Stomach (tissue), 9 donors: Measurements from ENCODE around the gene SCUBE3. TPM values are rescaled to one million over a fixed set of nuclear protein-coding genes. Genes with fewer than 3 reads are reported as not detected.

Experiments
- DNase-seq, 2 donors: peaks; one replicate each; pipeline versions ENCODE4 v3.0.0 to v3.0.0-alpha.2; 2013 to 2019
- H3K27ac ChIP-seq, 5 donors: fragments of 200-600 bp in 4 of 5; sonication (generic) in 4 of 5; one replicate each; pipeline ENCODE4 v1.5.1; 2013 to 2019; ENCODE audit warnings: mild to moderate bottlenecking in 1 of 5, moderate library complexity in 1 of 5
- H3K27me3 ChIP-seq, 3 donors: fragments of 200-600 bp; sonication (generic); one replicate each; pipeline ENCODE4 v1.5.1; 2017 to 2019; ENCODE audit warnings: mixed run types in 1 of 3
- H3K36me3 ChIP-seq, 4 donors: fragments of 200-600 bp; sonication (generic); 1 replicate in 3 of 4; 2 replicates in 1 of 4; pipeline ENCODE4 v1.5.1; 2016 to 2019
- H3K4me1 ChIP-seq, 4 donors: fragments of 200-600 bp; sonication (generic); one replicate each; pipeline ENCODE4 v1.5.1; 2016 to 2019
- H3K4me3 ChIP-seq, 4 donors: fragments of 200-600 bp; sonication (generic) in 3 of 4; one replicate each; pipeline ENCODE4 v1.5.1; 2016 to 2019; ENCODE audit warnings: mild to moderate bottlenecking in 1 of 4
- H3K9me3 ChIP-seq, 4 donors: fragments of 200-600 bp; sonication (generic); one replicate each; pipeline ENCODE4 v1.5.1; 2016 to 2019
- EP300 ChIP-seq: sonication (generic); formaldehyde crosslinking; IDR thresholded peaks from one replicate; pipeline ENCODE4 v1.6.1; 2017; ENCODE audit warnings: antibody characterized with exemption
- POLR2A ChIP-seq, 4 donors: fragments of 450-650 bp; IDR thresholded peaks; one replicate each; pipeline ENCODE4 v1.6.1; 2016; ENCODE audit warnings: antibody characterized with exemption in 4 of 4, control low read depth in 2 of 4, mild to moderate bottlenecking in 1 of 4, moderate library complexity in 1 of 4
- POLR2AphosphoS5 ChIP-seq, 3 donors: sonication (generic); formaldehyde crosslinking; IDR thresholded peaks; one replicate each; pipeline ENCODE4 v1.6.1; 2016; ENCODE audit warnings: antibody characterized with exemption in 3 of 3
- WGBS, 5 donors: extraction: QIAGEN DNeasy Blood & Tissue Kit in 3 of 5; methylation state at CpG; one replicate each; pipeline versions ENCODE4 v1.1.5 to v1.1.7; 2013 to 2018; 5-methylcytosine and 5-hydroxymethylcytosine counted together
- intact Hi-C: fragments of 100-400 bp; cut with DNase I; formaldehyde crosslinking; loops from one replicate; pipeline ENCODE4 v1.15.1; 2023; ENCODE audit warnings: low total_unique reads
- polyA plus RNA-seq, 3 donors: library from polyadenylated mRNA; stranded (reverse); fragments of 200-250 nt; gene quantifications; one replicate each; pipeline ENCODE4 v1.2.3, GENCODE V29; 2013
- total RNA-seq, 5 donors: library from RNA; depleted of rRNA; stranded (reverse); fragments of >200 nt; gene quantifications; one replicate each; pipeline versions ENCODE4 v1.1.0 to v1.2.3, GENCODE V29; 2014 to 2016
- TF ChIP-seq, protein P1 (sequence below), 7 experiments: fragments of 450-650 bp in 4 of 7; fragments of 200-600 bp in 3 of 7; sonication (generic) in 3 of 7; IDR thresholded peaks; one replicate each; pipeline ENCODE4 v1.5.1; 2016 to 2019; ENCODE audit warnings: antibody characterized with exemption in 7 of 7, control low read depth in 2 of 7, mild to moderate bottlenecking in 1 of 7
- donor health status: healthy with polysubstance abuse.
- donor health status: Bipolar disorder and iron deficiency.
- donor health status: healthy.

Gene SCUBE3
- total and polyA plus RNA-seq, 8 donors = 0.15 to 2.3 (median 0.31) TPM; not detected in 1

DNA sequence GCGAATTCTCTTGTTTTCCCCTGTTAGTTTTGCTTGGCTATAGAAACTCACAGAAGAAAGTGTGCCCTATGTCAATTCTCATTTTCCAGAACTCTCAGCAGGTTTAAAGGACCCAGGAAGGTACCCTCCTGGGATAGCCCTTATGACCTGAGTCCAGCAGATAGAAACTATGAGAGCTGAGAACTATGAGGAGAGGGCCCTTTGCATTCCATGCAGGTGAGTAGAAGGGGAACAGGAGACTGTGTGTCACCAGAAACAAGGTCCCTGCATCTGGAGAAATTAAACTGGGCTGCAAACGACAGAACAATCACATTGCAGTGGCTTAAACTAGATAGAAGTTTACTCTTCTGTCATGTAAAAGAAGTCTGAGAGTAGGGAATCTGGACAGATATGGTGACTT lies 35.7 kb upstream of the SCUBE3 start:
- H3K27ac ChIP-seq = no peak overlapping the region
- H3K4me1 ChIP-seq = peaks cover 14 to 27% (median 18%) of the 10 kb centered on the region in 4 donors
- no peak for DNase-seq
- TF ChIP-seq, protein P1, sequence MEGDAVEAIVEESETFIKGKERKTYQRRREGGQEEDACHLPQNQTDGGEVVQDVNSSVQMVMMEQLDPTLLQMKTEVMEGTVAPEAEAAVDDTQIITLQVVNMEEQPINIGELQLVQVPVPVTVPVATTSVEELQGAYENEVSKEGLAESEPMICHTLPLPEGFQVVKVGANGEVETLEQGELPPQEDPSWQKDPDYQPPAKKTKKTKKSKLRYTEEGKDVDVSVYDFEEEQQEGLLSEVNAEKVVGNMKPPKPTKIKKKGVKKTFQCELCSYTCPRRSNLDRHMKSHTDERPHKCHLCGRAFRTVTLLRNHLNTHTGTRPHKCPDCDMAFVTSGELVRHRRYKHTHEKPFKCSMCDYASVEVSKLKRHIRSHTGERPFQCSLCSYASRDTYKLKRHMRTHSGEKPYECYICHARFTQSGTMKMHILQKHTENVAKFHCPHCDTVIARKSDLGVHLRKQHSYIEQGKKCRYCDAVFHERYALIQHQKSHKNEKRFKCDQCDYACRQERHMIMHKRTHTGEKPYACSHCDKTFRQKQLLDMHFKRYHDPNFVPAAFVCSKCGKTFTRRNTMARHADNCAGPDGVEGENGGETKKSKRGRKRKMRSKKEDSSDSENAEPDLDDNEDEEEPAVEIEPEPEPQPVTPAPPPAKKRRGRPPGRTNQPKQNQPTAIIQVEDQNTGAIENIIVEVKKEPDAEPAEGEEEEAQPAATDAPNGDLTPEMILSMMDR (IDR thresholded peaks at IDR 0.05) = no peak
- TF ChIP-seq EP300 (no peak), POLR2A (IDR thresholded peaks at IDR 0.05) (no peak), POLR2AphosphoS5 (IDR thresholded peaks at IDR 0.05) (no peak)
- intact Hi-C loops = no loop called here
- WGBS, 5 donors = 90 to 96% (median 93%) methylated on average over 2 of the region's 2 CpGs
- no peak overlapping the region for H3K4me3 ChIP-seq
- H3K27me3 ChIP-seq = no peaks in the 10 kb centered on the region
- no peaks in the 10 kb centered on the region for H3K9me3 ChIP-seq
- no peaks in the 10 kb centered on the region for H3K36me3 ChIP-seq

DNA sequence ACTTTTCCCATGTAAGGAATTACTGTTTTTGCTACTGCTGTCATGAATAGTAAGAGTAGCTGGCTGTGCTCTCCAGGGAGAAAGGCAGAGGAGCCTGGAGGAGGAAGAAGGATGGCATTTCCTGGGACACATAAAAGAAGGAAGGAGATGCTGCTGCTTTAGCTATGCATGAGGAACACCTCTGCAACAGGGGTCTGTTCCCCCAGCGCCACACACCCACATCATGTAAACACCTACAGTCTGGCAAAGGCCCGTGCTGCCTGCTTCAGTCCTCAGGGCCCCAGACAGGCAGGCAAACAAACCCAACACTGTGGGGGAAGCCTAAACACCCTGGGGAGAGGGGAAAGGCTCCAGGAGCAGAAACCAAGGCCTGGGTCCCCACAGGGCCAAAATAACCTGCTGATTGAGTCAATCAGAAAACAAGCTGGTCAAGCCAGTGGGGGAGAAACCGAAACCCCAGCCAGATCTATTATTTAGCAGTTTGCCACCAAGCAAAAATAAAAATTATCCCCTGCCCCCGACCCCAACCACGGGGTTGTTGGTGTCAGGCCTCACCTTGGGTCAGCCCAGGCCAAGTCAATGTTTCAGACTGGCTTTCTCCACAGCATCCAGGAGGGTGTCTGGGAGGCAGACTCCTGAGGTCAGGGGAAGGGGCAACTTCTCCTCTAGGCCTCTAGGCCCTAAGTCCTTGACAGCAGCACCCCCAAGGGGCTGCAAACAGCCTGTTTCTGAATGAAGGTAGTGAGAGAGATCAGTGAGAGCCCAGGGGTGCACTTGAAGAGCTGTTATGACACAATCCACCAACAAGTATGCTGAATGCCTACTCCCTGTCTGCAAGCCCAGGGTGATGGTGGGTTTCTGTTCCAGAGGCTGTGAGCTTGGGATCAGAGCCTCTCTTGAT lies 34.6 kb upstream of the SCUBE3 start:
- H3K27ac ChIP-seq = no peak overlapping the region

DNA sequence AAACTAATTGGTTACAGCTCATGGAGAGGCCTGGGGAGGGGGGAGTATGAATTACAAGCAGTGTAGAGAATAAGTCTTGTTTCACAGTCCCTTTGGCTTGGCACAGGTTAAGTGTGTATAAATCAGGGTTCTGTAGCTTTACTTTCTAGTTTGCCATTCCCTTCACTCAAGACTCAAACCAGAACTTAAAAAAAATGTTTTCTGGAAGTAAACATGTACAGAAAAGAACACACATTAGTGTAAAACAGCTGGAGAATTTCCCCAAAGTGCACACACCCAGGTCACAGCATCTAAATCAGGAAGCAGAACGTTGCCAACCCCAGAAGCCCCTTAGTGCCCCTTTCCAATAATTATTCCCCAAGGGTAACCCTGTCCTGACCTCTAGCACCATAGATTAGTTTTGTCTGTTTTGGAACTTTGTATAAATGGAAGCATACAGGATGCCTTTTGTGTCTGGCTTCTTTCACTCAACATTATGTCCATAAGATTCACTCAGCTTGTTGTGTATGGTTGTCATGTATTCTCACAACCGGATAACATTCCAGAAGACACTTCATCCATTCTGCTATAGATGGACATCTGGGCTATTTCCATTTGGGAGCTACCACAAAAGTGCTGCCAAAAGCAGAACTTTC lies 33.7 kb upstream of the SCUBE3 start:
- H3K4me3 ChIP-seq = no peak overlapping the region
- H3K27ac ChIP-seq = no peak overlapping the region
- no peak for DNase-seq
- TF ChIP-seq EP300 = no peak
- no peak for TF ChIP-seq POLR2AphosphoS5 (IDR thresholded peaks at IDR 0.05)
- TF ChIP-seq, protein P1 (IDR thresholded peaks at IDR 0.05) = no peak
- no peak for TF ChIP-seq POLR2A (IDR thresholded peaks at IDR 0.05)
- WGBS, 5 donors = 38 to 64% (median 56%) methylated on average over 2 of the region's 2 CpGs
- no peaks in the 10 kb centered on the region for H3K27me3 ChIP-seq
- intact Hi-C loops = no loop called here
- H3K9me3 ChIP-seq = no peaks in the 10 kb centered on the region
- peaks cover 14 to 28% (median 20%) of the 10 kb centered on the region in 4 donors for H3K4me1 ChIP-seq
- H3K36me3 ChIP-seq = no peaks in the 10 kb centered on the region

More for the DNA sequence above, 34.6 kb upstream of the SCUBE3 start:
- no peak for DNase-seq
- intact Hi-C loops = no loop called here
- H3K27me3 ChIP-seq = no peaks in the 10 kb centered on the region
- 58 to 74% (median 67%) methylated on average over 5 of the region's 5 CpGs for WGBS, 5 donors
- no peak overlapping the region for H3K4me3 ChIP-seq
- no peaks in the 10 kb centered on the region for H3K36me3 ChIP-seq
- H3K4me1 ChIP-seq = peaks cover 14 to 27% (median 18%) of the 10 kb centered on the region in 4 donors
- TF ChIP-seq EP300 (no peak), POLR2AphosphoS5 (IDR thresholded peaks at IDR 0.05) (no peak), POLR2A (IDR thresholded peaks at IDR 0.05) (no peak)
- TF ChIP-seq, protein P1 (IDR thresholded peaks at IDR 0.05) = no peak
- H3K9me3 ChIP-seq = no peaks in the 10 kb centered on the region

DNA sequence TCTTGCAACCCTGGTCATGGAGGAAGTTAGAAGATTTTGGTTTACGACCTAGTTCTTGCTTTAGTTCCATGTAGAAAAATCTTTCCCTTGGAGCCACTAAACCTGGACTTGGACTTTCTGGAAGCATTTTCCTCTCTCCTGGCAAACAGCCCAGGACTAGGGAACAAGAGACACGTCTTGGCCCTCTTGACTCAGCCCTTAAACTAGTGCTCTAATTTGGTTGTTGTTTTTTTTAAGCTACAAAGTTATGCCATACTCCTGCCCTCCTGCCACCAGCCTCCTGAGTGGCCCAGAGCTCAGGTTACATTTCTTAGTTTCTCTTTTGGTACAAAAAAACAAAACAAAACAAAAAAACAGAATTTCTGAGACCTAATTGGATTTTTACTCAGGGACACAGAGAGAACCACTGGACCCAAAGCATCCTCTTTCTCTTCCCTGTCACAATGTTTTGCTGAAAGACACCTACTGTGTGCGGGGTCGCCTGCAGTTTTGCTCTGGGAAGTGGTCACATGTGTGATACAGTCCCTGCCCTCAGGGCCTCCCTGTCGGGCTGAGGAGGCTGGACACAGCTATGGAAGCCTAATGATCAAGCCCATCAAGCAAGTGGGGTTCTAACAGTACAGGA lies 32.3 kb upstream of the SCUBE3 start:
- intact Hi-C loops = no loop called here
- Histone ChIP-seq H3K27me3 (peaks cover 0 to 5% (median 0%) of the 10 kb centered on the region in 3 donors), H3K36me3 (no peaks in the 10 kb centered on the region), H3K4me1 (peaks cover 14 to 35% (median 26%) of the 10 kb centered on the region in 4 donors), H3K9me3 (no peaks in the 10 kb centered on the region), H3K4me3 (no peak overlapping the region), H3K27ac (peak overlapping the region in 3 of 5 donors; percentile 2 to 10 (median 3))
- WGBS, 5 donors = 49 to 67% (median 61%) methylated on average over 5 of the region's 5 CpGs
- DNase-seq = peak in 1 of 2 donors; percentile 37
- TF ChIP-seq POLR2AphosphoS5 (IDR thresholded peaks at IDR 0.05) (no peak), EP300 (no peak), POLR2A (IDR thresholded peaks at IDR 0.05) (no peak)
- TF ChIP-seq, protein P1 (IDR thresholded peaks at IDR 0.05) = no peak
